ENCODE results near the gene FAM171A2.

- TF ChIP-seq PBX3 (IDR thresholded peaks at IDR 0.05), result no peak
- TF ChIP-seq FOSL2 (IDR thresholded peaks at IDR 0.05), result no peak
- no peak for TF ChIP-seq FOSL2 (CRISPR knock-in tag; IDR thresholded peaks at IDR 0.05)
- TF ChIP-seq CHD2 (IDR thresholded peaks at IDR 0.05; ENCODE audit: low read length, partially characterized antibody), result no peak
- TF ChIP-seq RFX5 (IDR thresholded peaks at IDR 0.05), result no peak
- no peak for TF ChIP-seq CBX8 (IDR thresholded peaks at IDR 0.05)
- TF ChIP-seq RARB (CRISPR knock-in tag; IDR thresholded peaks at IDR 0.05), result no peak
- no peak for TF ChIP-seq POLR2A (IDR thresholded peaks at IDR 0.05; ENCODE audit: low read length)
- TF ChIP-seq, protein P1, sequence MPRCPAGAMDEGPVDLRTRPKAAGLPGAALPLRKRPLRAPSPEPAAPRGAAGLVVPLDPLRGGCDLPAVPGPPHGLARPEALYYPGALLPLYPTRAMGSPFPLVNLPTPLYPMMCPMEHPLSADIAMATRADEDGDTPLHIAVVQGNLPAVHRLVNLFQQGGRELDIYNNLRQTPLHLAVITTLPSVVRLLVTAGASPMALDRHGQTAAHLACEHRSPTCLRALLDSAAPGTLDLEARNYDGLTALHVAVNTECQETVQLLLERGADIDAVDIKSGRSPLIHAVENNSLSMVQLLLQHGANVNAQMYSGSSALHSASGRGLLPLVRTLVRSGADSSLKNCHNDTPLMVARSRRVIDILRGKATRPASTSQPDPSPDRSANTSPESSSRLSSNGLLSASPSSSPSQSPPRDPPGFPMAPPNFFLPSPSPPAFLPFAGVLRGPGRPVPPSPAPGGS (IDR thresholded peaks at IDR 0.05), result no peak
- TF ChIP-seq HEYL (CRISPR knock-in tag; IDR thresholded peaks at IDR 0.05), result no peak
- no peak for TF ChIP-seq CTCF (IDR thresholded peaks at IDR 0.05)
These were observed 572 bp downstream of the FAM171A2 start for GRCh38 chr17:44362949-44363612.
